Forelimb muscle (tissue), 1 donor: ENCODE measurements around the gene NOL9. TPM values are rescaled to one million over a fixed set of nuclear protein-coding genes. Genes with fewer than 3 reads are reported as not detected.
"Not testable (repeated sequence)": the region's sequence is repeated elsewhere in the genome, so short reads cannot be mapped to it uniquely, and the experiment has no call there.

ENCODE experiments used
- DNase-seq: peaks from one replicate; pipeline ENCODE4 v3.0.0-alpha.2; 2013; ENCODE audit warnings: low read depth
- polyA plus RNA-seq: library from polyadenylated mRNA; unstranded; fragments of 120-200 nt; gene quantifications from one replicate; pipeline ENCODE4 v1.2.1, GENCODE V29; 2013; ENCODE audit not compliant: insufficient read length

The NOL9 gene
- polyA plus RNA-seq, 1 donor = 13.6 TPM

- DNase-seq = no peak
These were observed 50.3 kb downstream of the NOL9 start for GRCh38 chr1:6503884-6504602.

DNA sequence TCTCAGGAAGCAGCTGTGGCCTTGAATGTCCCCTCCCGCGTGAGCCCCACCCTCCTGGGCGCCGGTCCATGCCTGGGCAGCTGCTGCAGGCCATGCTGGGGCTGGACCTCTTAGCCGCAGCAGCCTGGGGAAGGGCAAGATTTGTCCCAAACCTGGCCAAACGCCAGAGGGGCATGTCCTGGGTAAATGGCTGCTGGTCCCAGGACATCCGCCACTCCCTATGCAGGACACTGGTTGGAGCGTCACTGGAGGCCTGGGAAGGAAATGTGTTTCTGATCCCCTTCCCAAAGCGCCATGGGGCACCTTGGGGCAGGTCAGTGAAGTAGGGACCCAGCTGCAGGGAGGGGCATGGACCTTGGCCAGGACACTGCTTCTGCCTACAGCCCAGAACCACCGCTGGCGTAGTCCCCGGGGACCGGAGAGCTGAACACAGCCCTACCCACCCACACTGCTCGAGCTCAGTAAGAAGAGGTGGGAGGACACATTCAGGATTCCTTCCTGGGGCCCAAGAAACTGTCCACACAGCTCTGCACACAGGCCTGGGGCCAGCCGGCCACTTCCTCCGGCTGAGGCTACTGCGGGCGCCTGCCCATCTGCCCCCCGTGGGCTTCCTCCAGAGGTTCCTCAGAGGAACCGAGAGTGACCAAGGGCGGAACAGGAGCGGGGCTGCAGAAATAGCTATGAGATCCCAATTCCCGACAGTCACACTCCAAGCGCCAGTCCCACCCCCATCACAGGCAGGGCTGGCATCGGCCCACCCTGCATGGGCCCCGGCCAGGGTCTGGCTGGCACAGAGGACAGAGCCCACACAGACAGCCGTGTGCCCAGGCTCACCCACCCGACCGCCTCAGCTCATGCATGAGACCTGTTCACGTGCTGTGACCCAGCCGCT lies 52.1 kb downstream of the NOL9 start:
- no peak for DNase-seq

- no peak for DNase-seq
These were observed 53.0 kb downstream of the NOL9 start for GRCh38 chr1:6501279-6501813.

GRCh38 chr1:6500544-6501278 lies 53.6 kb downstream of the NOL9 start:
- DNase-seq = no peak

DNA sequence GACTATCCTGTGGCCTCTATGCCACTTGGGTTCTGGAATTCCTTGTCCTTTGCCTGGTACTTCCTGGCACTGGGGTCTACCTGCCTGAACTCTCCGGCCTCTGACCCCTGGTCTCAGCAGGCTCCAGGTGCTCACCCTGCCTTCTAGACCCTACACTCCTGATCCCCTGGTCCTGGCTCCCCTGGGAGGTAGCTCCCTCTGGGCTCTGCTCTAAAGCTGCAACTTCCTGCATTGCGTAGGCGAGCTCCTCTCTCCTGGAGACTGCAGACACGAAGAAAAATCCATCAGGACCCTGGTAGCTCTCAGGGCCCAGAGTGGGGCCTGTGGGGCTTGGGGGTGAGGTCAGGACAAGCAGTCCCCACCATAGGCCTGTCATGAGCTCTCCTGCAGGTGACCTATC lies 55.0 kb downstream of the NOL9 start:
- DNase-seq = no peak

GRCh38 chr1:6498576-6499111 lies 55.7 kb downstream of the NOL9 start:
- DNase-seq = no peak

DNA sequence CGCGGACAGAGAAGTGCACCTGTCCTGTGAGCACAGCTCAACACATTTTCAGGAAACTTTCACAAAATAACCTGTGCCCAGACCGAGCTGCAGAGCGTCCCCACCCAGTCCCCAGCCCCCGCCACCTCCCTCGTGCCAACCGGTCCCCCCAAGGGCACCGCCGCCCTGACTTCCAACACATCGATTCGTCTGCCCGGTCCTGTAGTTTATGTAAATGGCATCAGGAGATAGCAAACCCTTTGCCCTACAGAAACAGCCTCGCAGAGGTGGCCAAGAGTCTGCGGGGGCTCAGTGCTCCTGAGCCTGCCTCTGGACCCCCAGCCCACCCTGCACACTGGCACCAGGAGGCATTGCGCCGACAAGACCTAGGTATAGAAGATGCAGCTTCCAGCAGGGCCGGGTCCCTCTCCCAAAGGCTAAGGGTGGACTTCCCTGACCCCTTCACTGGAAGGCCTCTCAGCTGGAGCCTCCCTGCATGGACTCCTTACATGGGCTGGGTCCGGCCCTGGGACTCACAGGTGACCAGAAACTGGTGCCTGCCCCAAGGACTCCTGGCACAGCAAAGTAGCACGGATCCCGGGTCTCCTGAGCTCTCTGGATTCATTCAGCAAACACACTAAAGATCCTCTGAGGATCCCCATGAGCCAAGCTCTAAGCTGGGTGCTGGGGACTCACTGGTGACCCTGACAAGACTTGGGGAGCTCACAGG lies 56.3 kb downstream of the NOL9 start:
- no peak for DNase-seq

GRCh38 chr1:6497215-6497866 lies 57.0 kb downstream of the NOL9 start:
- DNase-seq = no peak

DNA sequence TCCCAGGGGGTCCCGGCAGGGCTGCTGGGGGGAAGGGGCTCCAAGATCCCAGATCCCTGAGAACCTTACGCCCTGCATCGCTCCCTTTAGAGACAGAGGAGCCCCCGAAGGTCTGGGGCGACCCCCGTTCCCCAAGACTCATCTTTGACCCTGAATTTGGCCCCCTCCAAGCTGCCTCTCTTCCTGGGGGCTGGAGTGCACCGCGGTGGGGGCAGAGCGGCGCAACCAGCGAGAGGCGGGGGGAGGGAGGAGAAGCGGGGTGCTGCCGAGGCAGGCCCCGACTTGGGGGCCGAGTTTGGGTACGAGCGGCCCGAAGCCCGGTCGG lies 57.5 kb downstream of the NOL9 start:
- no peak for DNase-seq

DNA sequence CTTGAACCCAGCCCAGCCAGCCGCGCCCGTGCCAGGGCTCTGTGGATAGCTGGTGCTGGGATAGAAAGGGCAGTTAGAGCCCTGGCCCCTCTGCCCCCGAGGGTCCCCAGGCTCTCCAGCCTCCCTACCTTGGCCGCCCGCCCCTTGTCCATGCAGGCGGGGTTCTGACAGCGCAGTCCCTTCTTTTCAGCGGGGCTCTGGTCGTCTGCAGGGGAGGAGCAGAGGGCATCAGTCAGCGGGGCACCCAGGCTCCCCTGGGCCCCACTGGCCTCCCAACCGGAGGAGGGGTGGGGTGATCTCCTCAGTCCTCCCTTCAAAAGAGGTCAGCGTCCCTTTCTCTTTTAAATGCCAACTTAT lies 58.0 kb downstream of the NOL9 start:
- DNase-seq = no peak

- DNase-seq = no peak
These were observed 58.6 kb downstream of the NOL9 start for GRCh38 chr1:6495540-6496364.

- no peak for DNase-seq
These were observed 59.3 kb downstream of the NOL9 start for GRCh38 chr1:6495041-6495441.

GRCh38 chr1:6494627-6495026 lies 59.7 kb downstream of the NOL9 start:
- no peak for DNase-seq

DNA sequence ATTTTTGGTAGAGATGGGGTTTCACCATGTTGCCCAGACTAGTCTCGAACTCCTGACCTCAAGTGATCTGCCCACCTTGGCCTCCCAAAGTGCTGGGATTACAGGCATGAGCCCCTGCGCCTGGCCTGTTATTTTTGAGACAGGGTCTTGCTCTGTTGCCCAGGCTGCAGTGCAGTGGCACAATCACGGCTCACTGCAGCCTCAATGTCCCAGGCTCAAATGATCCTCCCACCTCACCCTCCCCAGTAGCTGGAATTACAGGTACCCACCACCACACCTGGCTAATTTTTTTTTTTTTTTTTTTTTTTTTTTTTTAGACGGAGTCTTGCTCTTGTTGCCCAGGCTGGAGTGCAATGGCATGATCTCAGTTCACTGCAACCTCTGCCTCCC lies 60.5 kb downstream of the NOL9 start:
- DNase-seq = not testable (repeated sequence)

DNA sequence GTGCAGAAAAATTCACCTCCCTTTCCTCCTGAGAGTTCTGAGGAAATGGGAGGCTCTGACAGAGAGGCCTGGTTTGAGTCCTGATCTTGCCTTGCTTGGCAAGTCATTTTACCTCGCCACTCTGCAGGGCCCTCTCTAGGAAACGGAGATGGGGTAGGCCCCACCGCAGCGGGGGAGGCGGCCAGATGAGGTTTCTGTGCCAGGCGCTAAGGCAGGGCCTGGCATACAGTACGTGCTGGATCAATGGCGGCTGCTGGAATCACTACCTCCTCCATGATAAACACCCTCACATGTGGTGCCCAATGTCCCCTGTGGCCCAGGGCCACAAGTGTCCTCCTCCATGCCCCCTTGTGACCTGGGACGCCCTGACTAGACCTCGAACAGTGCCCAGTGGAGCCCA lies 62.3 kb downstream of the NOL9 start:
- no peak for DNase-seq

- no peak for DNase-seq
These were observed 62.8 kb downstream of the NOL9 start, which contains the start of gene PLEKHG5 for GRCh38 chr1:6491480-6491962. TSS of gene PLEKHG5 (minus strand) at chr1:6491667. CDS start at chr1:6477571, 14,096 bp downstream.

DNA sequence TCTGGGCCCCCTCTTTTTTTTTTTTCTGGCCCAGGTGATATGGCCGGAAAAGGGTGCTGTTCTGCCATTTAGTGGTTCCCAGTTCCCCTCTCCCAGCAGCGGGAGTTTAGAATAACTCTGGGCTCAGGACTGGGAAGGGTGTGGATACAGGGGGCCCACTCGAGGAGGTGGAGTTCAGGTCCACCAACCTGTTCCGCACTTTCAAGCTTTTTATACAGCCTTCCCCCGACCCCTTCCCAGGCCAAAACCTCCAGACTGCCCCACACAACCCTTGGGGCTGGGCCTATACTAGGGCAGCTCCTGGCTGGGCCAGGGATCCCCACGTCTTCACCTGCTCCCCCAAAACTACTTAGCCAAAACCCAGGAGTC lies 63.2 kb downstream of the NOL9 start:
- no peak for DNase-seq

- DNase-seq = no peak
These were observed 63.9 kb downstream of the NOL9 start for GRCh38 chr1:6490181-6491080.

- no peak for DNase-seq
These were observed 64.5 kb downstream of the NOL9 start for GRCh38 chr1:6489799-6490180.
